Activated CD4-positive, alpha-beta T cell treated with anti-CD3 and anti-CD28 coated beads, Interleukin-2, amount 50 U/mL, for 24 hours (primary cell): ENCODE data around the gene ARSB.
"Not testable (repeated sequence)": the region's sequence is repeated elsewhere in the genome, so short reads cannot be mapped to it uniquely, and the experiment has no call there.

Experiments
- DNase-seq, 2 donors: peaks; one replicate each; pipeline ENCODE4 v3.0.0-alpha.2; 2020; ENCODE audit warnings: low read depth in 1 of 2, low spot score in 1 of 2

Gene ARSB

DNA sequence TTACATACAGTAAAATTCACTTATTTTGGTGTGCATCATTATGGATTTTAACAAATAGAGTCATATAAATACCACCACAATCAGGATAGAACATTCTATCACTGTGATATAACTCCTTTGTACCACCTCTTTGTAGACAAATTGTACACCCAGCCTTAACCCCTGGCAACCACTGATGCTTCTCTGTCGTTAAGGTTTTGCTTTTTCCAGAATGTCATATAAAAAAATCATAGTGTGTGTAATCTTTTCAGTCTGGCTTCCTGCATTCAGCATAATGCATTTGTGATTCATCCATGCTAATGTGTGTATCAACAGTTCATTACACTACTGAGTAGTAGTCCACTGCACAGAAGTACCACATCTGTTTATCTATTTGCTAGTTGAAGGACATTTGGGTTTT is 81.2 kb downstream of the ARSB start:
- no peak for DNase-seq

DNA sequence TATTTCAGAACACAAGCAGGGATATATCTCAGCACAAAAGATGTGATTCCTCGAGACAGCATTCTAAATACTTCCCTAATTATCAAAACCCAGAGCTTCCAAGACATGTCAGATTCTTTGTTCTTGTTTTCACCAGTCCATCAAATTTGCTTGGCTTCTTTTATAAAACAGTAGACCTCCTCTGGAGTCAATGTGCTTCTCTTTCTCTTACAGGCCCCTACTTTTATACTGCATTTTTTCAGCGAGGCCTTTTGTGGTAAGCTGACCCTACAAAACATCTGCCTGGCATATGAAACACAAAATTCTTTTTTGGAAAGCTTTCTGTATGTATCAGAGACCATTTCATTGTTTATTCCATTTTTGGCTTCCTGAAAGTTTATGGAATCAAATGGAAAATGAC is 81.8 kb downstream of the ARSB start:
- DNase-seq = no peak

DNA sequence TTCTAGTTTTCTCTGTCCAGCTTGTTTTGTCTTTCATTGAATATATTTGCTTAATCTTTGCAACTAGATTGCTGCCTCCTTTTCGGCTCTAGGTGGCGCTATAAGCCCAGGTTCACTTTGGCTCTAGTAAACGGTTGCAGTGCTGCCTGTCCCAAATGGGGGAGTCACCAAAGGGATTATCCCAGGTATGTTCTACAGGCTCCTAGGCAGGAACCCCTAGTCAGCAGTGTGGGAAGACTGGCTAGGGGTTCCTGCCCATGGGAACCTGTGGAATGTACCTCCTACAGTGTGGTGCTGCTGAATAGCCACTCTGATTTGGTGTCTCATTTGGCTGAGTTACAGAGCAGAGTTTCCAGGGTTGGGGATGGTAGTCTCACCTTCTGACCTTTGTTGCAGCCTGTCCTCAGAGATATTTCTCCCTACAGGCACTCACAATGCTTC is 85.2 kb downstream of the ARSB start:
- no peak for DNase-seq

DNA sequence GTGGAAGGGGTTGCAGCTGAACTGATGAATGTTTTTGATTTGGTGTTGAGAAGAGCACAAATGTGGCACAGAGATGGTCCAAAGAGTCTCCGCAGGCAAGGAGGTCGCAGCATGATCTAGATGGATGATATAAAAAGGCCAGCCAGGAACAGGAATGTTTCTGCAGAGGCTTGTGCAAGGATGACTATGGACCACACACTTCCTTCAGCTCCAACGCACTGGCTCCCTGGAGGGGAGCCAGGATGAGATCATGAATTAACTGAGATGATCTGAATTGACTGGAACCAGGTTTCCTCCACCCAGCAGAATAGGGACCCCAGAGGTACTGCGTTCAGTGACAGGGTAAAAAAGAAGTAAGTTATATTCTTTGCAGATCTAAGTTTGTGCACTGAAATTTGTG is 89.0 kb downstream of the ARSB start:
- no peak for DNase-seq

DNA sequence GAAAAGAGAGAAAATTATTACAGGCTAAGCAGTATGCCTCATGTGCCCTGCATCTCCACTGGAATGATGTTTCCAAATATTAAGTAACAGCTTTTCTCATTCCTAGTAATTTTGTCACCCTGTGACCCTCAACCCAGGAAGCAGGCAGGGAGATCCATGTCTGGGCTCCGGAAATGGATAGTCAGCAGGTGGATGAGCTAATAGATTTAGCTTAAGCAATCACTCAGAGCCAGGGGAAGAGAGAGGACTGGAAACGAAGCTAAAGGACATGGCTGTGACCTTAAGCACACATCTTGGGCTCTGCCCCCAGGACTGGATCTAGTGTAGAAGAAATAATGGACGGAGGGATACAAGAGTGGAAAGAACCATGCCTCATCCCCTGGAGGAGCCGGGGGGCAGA is 89.5 kb downstream of the ARSB start:
- DNase-seq = no peak

DNA sequence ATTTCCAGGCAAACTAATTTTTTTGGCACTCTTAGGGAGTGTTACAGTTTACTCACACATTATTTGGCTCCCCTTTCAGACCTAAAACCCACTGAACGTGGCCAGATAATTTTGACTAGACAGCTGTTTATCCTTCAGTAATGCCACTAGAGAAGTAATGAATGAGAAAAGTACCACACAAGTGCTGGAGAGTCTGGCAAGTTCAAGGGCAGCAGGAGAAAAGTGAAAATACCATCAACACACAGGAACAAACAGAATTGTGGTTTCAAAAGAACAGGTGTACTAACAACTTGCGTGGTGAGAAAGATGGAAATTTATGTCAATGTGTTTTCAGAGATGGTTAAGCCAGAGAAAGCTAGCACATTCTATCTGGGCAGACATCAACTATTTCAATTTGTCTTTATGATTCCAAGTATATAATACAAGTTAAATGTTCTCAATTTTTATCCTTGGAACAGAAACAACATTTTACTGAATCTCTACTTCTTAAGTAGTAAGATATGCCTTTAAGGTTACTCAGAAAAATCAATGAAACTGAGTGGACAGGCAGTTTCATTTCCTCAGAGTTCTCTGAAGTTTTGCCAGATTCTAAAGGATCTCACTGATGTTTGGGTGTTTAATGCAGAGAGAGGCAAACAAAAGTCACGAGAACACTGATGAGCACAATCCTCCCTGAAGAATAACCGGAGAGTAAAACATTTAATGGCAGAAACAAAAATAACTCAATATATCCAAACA is 91.0 kb downstream of the ARSB start:
- DNase-seq = no peak

DNA sequence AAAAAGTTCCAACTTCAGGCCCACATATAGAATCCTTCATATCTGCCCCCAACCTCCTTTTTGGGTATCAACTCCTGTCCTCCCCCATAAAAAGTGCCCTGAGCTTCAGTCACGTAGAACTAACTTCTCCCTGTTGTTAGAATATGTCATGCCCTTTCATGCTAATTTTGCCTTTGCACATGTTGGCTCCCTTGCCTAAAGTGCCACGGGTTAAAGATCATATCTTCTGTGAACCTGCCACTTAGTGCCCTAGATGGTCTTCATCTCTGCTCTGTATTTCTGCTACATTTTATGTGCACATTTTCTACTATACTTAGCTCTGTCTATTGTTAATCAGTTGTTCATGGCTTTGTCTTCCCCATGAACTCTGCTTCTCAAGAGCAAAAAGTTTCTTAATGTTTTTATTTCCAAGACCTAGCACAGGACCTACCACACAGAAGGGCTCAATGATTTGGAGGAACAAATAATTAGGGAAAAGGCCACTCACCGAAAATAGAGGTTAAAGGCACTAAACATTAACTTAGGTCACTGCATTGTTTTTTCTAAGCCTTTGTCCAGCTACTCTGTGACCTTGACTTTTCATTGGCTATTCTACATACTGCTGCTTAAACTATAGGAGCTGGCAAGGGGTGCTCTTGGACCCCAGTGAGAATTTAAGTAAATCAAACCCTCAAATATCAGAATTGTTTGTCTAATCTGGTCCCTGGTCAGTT is 94.3 kb downstream of the ARSB start:
- DNase-seq = no peak

DNA sequence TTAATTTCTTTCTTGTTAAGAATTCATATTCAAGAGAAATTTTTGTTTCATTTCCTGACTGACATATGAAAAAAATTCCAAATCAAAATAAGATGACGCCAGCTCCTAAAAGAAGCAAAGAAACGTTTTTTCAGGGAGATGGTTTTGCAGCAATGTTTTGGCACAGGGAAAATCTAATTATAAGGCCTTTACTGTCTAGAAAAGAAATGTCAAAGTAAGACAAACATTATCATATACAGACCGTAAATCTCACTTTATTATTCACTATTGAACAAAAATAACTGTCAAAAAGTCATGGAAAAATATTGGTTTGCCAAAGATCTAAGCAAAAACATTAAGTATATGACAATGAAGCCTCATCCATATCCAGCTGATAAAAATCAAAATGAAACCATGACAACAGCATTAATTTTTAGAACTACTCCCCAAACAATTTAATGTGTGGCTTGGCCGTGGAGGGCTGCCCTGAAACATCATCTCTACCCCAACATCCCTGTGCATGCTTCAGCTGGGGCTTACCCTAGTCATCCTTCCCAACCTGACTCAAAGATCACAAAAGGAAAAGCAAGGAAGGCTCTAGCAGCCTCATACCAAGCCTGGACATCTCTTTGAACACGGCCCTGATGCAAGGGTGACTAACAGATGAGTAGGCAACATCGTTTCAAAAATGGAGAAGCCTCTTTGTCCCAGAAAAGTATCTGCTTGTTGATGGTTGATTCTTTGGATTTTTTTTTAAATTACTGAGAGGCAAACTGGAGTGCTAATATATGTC is 95.6 kb downstream of the ARSB start:
- DNase-seq = no peak

DNA sequence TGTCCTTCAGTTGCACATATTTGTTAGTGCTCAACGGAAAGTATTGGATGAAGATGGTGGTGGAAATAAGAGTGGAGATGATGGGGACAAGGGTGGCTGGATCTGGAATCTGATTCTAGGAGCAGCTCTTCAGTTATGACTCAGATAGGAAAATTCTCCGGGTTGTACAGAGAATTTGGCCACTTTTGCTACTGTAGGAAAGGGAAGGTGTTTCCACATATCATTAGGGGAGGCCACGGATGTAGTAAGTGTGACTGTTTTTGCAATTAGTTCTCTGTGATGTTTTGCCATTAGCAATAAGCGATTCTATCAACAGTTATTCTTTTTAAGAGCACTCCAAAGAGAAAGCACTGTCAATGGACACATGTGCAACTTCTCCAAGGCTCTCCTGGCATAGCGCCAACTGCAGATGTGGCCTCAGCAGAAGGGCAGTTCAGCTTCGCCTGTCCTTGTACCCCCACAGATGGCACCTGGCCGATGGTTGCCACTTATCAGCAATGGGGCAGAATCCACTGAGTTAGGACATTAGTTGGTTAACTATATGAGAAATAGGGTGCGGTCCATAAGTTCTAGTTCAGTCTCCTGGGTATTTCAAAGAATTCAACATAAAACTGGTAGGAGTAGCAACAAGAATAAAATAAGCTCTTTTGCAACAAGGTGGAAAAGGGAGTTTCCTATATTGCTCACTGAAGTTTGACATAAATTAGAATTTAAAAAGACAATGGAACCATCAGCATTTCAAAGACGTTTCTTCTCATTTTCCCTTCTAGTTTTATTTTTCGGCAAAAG is 96.3 kb downstream of the ARSB start:
- no peak for DNase-seq

DNA sequence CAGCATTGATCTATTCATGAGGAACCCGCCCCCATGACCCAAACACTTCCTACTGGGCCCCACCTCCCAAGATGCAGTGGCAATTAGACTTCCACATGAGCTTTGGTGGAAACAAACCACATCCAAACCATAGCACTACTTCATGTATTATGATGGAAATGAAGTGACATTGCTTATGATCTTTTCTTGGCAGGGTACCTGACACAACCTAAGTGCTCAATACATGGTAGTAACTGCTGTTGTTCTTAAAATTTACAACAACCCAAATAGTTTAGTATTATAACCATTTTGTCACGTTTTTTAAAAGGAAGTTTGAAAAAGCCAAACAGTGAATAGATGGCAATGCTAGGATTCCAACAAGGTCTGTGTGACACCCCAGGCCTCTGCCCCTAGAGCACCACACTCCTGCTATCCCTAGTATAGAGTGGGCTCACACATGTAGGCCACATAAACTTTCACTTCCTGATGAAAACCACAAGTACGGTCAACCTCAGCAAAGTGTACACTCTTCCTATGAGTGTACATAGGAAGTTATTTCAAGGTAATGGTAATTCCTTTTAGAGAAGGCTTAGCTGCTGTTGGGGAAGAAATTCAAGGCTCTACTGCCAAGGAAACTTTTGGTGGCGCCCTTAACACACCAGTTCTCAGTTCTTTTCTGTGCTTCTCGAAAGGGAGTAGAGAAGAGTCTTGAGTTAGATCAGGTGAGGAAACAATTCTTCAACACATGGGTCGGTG is 97.6 kb downstream of the ARSB start:
- DNase-seq = no peak

DNA sequence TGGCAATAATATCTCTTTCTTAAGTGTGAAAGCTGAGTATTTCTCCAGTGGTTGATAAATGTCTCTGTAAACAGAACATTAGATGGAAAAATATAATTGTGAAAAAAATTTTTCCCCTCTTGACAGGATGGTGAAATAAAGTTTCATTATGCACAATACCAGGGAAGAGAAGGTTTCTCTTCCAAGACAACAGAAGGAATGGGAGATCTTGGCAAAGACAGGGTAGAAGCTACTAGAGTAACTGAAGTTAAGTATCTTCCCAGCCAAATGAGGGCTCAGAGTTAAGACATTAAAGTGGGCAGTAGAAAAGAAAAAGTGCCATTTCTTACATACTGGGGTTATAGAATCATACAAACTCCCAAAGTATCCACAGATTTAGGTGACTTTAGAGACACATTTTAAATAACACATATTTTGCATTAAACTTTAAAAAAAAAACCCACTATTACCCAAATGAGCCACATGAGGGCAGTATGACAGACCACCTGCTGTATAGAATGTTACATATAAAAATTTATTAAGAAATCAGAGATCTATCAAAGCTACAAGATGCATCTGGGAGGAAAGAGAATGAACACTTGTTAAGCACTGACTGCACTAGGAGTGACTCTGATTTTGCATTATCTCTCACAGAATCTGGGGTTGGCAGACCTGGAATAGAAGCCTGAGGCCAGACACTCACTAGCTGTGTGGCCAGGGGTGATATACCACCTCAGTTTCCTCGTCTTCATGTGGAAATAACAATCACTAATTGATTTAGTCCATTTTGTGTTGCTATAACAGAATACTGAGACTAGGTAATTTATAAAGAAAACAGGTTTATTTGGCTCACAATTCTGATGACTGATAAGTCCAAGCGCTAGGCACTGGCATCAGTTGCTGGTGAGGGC is 98.5 kb downstream of the ARSB start:
- no peak for DNase-seq

DNA sequence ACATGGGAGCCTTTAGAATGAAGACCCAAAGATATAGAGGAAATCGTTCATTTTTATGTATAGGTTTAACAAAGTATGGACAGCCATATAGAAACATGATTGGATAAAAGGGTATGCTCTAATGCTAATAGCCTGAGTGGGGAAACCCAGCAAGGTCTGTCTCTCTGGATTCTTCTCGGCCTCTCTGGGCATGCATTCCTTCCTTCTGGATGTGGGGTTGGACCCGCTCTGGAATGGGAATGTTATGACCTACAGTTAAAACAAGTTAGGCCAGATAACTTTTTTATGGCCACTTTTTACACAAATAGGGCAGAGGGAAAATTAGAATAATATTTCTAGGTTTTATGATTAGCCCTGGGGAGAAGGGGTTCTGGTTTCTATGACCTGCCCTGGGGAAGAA is 103.2 kb downstream of the ARSB start:
- no peak for DNase-seq

DNA sequence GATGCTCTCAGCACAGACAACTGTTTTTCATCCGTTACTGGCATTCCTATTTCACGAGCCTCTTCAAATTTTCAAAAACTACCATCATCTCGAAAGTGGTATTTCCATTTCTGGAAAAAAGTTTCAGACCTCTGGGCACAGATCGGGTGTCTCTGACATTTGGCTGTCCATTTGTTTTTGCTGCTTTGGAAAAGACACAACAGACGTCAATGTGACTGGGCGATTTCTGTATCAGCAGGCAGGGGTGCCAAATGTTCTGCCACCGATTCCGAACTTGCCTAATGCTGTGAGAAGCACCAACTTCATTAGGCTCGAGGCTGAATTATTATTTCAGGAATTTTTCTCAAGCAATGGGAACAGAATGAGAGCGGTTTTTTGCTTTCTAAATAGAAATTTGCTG is 105.6 kb downstream of the ARSB start:
- DNase-seq = no peak

DNA sequence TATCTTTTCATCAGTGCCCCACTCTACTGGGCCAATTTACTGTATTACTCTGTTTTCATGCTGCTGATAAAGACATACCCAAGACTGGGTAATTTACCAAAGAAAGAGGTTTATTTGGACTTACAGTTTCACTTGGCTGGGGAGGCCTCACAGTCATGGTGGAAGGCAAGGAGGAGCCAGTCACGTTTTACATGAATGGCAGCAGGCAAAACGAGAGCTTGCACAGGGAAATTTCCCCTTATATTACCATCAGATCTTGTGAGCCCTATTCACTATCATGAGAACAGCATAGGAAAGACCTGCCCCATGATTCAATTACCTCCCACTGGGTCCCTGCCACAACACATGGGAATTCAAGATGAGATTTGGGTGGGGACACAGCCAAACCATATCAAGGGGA is 119.0 kb downstream of the ARSB start:
- not testable (repeated sequence) for DNase-seq

DNA sequence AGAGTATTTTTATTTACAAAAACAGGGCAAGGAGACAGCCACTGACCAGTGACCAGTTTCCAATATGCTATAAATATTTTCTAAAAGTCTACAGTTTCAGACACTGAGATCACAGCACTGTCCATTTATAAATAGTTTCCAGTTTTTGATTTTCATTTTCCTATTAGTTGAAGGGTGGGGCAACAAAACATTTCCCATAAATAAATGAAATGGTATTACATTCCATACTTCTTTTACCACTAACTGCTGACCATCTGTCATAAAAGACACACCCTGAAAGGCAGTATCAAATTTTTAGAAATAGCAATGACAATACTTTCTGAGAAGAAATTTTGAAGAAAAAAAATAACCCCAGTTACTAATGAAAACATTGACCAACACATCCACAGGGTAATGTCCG is 126.7 kb downstream of the ARSB start:
- DNase-seq = no peak

DNA sequence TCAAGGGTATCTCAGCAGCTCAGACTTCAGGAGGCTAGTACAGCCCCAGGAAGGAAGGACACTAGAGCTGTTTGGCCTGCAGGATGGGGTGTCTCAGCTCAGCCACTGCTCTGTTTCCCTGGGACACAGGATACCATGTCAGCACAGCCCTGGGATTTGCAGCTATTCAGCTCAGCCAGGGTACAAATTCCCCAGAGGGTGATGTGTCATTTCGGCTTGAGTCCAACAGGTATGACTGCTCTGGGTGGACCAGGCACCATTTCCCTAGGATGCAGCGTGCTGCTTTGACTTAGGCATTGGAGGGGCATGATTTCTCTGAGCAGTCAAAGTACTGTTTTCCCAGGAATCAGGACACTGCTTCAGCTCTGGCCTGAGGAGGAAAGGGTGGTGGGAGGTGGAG is 130.1 kb downstream of the ARSB start:
- no peak for DNase-seq

DNA sequence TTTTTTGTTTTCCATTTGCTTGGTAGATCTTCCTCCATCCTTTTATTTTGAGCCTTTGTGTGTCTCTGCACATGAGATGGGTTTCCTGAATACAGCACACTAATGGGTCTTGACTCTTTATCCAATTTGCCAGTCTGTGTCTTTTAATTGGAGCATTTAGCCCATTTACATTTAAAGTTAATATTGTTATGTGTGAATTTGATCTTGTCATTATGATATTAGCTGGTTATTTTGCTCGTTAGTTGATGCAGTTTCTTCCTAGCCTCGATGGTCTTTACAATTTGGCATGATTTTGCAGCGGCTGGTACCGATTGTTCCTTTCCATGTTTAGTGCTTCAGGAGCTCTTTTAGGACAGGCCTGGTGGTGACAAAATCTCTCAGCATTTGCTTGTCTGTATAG is 133.2 kb downstream of the ARSB start:
- not testable (repeated sequence) for DNase-seq

DNA sequence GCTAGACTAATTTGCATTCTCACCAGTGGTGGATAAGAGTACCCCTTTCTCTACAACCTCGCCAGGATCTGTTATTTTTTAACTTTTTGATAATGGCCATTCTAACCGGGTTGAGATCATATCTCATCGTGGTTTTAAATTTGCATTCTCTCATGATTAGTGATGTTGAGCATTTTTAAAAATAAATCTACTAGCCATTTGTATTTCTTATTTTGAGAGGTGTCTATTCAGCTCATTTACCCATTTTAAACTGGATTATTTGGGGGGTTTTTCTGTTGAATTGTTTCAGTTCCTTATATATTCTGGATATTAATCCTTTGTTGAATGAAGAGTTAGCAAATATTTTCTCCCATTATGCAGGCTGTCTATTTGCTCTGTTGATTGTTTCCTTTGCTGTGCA is 139.6 kb downstream of the ARSB start:
- no peak for DNase-seq

DNA sequence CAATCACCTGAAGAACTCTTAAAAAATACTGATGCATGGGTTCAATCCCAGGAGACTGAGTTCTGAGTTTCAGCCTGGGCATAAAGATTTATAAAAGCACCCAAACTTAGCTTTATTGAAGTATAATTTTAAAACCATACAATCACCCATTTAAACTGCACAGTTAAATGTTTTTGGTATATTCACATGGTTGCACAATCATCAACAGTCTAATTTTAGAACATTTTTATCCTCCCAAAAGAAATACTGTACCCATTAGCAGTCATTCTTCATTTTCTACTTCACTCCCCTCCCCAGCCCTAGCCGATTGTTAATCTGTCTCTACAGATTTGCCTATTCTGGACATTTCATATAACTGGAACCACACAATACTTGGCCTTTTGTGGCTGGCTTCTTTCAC is 141.7 kb downstream of the ARSB start:
- DNase-seq = no peak

DNA sequence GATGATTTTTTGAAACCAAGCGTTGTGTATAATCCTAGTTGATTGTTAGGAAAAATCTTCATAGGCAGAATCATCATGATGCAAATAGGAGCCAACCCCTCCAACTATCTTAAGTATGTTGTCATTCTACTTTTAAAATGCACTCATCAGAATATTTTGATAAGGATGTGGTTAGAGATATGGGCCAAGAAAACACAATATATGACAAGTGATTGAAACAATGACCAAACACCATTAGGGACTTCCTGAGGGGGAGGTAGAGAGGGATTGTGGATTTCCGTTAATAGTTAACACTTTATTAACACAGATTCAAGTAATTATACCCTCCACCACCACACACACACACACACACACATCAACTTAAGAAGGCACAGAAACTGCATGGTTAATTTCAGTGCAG is 143.3 kb downstream of the ARSB start:
- DNase-seq = no peak
